ENCODE results near the gene GAS2L1. TPM values are rescaled to one million over a fixed set of nuclear protein-coding genes. Genes with fewer than 3 reads are reported as not detected.

Gene GAS2L1
- total RNA-seq, 2 donors from 2014 or later: 32.5 to 52.9 TPM

GRCh38 chr22:29328566-29329500, 22.4 kb downstream of the GAS2L1 start:
- Histone ChIP-seq H3K27ac (no peak overlapping the region), H3K9me3 (no peaks in the 10 kb centered on the region), H3K27me3 (replicated peaks; ENCODE audit: insufficient read depth) (no peaks in the 10 kb centered on the region), H3K4me3 (no peak overlapping the region), H3K4me1 (ENCODE audit: control insufficient read depth in 1 of 2, low read depth in 2 of 2) (peaks cover 0 to 5% of the 10 kb centered on the region in 2 donors), H3K36me3 (peaks cover 23% of the 10 kb centered on the region)
- ATAC-seq (ENCODE audit: insufficient number of reproducible peaks, low FRiP score, low read depth): no peak
- DNase-seq (ENCODE audit: low spot score): no peak
- no peak for TF ChIP-seq CTCF (IDR thresholded peaks at IDR 0.05)

GRCh38 chr22:29329581-29329980, 23.1 kb downstream of the GAS2L1 start:
- H3K4me1 ChIP-seq (ENCODE audit: control insufficient read depth in 1 of 2, low read depth in 2 of 2): peaks cover 0 to 5% of the 10 kb centered on the region in 2 donors
- H3K4me3 ChIP-seq: no peak overlapping the region
- DNase-seq (ENCODE audit: low spot score) (no peak), ATAC-seq (ENCODE audit: insufficient number of reproducible peaks, low FRiP score, low read depth) (no peak)
- no peaks in the 10 kb centered on the region for H3K9me3 ChIP-seq
- H3K27me3 ChIP-seq (replicated peaks; ENCODE audit: insufficient read depth): no peaks in the 10 kb centered on the region
- no peak for TF ChIP-seq CTCF (IDR thresholded peaks at IDR 0.05)
- peaks cover 23% of the 10 kb centered on the region for H3K36me3 ChIP-seq
- no peak overlapping the region for H3K27ac ChIP-seq

GRCh38 chr22:29330291-29330690, 23.8 kb downstream of the GAS2L1 start:
- no peak overlapping the region for H3K27ac ChIP-seq

GRCh38 chr22:29330753-29331152, 24.3 kb downstream of the GAS2L1 start:
- Histone ChIP-seq H3K4me1 (ENCODE audit: control insufficient read depth in 1 of 2, low read depth in 2 of 2) (peaks cover 0 to 4% of the 10 kb centered on the region in 2 donors), H3K4me3 (no peak overlapping the region), H3K9me3 (no peaks in the 10 kb centered on the region), H3K36me3 (peaks cover 23% of the 10 kb centered on the region), H3K27me3 (replicated peaks; ENCODE audit: insufficient read depth) (no peaks in the 10 kb centered on the region), H3K27ac (no peak overlapping the region)
- TF ChIP-seq CTCF (IDR thresholded peaks at IDR 0.05): no peak
- ATAC-seq (ENCODE audit: insufficient number of reproducible peaks, low FRiP score, low read depth): no peak
- DNase-seq (ENCODE audit: low spot score): no peak

More at GRCh38 chr22:29330291-29330690, 23.8 kb downstream of the GAS2L1 start:
- H3K4me1 ChIP-seq (ENCODE audit: control insufficient read depth in 1 of 2, low read depth in 2 of 2): peaks cover 0 to 5% of the 10 kb centered on the region in 2 donors
- no peak overlapping the region for H3K4me3 ChIP-seq
- no peak for DNase-seq (ENCODE audit: low spot score)
- no peak for TF ChIP-seq CTCF (IDR thresholded peaks at IDR 0.05)
- no peak for ATAC-seq (ENCODE audit: insufficient number of reproducible peaks, low FRiP score, low read depth)
- H3K27me3 ChIP-seq (replicated peaks; ENCODE audit: insufficient read depth): no peaks in the 10 kb centered on the region
- H3K9me3 ChIP-seq: no peaks in the 10 kb centered on the region
- peaks cover 23% of the 10 kb centered on the region for H3K36me3 ChIP-seq

DNA sequence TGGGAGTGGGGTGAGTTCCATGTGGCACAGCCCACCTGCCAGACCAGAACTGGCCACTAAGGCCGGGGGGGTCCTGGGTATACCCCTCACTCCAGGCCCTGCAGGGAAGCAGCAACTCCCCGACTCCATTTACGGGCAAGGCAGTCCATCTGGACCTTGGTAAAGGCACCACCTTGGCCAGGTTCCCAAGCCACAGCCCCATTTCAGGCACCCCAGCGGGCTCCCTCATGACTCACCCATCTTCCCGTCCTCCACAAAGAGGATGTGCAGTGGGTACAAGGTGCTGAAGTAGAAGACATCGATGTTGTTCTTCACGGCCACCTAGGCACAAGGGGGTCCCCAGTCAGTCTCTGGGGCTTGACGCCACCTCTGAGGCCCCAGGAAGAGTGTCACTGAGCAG, 24.8 kb downstream of the GAS2L1 start:
- Histone ChIP-seq H3K27ac (no peak overlapping the region), H3K27me3 (replicated peaks; ENCODE audit: insufficient read depth) (no peaks in the 10 kb centered on the region), H3K9me3 (no peaks in the 10 kb centered on the region), H3K4me1 (ENCODE audit: control insufficient read depth in 1 of 2, low read depth in 2 of 2) (no peaks in the 10 kb centered on the region), H3K36me3 (peaks cover 26% of the 10 kb centered on the region), H3K4me3 (no peak overlapping the region)
- ATAC-seq (ENCODE audit: insufficient number of reproducible peaks, low FRiP score, low read depth) (no peak), DNase-seq (ENCODE audit: low spot score) (no peak)
- no peak for TF ChIP-seq CTCF (IDR thresholded peaks at IDR 0.05)

Measured in thoracic aorta (tissue), 2 donors.